ENCODE data around the gene TNFRSF21. TPM values are rescaled to one million over a fixed set of nuclear protein-coding genes. Genes with fewer than 3 reads are reported as not detected.

Gene TNFRSF21
- total RNA-seq, 2 donors from 2014 or later, result 24.6 to 26.0 TPM

GRCh38 chr6:47195011-47195650, 114.6 kb downstream of the TNFRSF21 start:
- Histone ChIP-seq H3K27me3 (no peaks in the 10 kb centered on the region), H3K4me3 (no peak overlapping the region), H3K4me1 (no peaks in the 10 kb centered on the region), H3K9me3 (no peaks in the 10 kb centered on the region), H3K27ac (no peak overlapping the region), H3K36me3 (replicated peaks in 1 of 2; ENCODE audit: insufficient read depth in 1 of 2, low read depth in 2 of 2) (no peaks in the 10 kb centered on the region)
- 77 to 88% methylated on average over 4 of the region's 4 CpGs for WGBS, 2 donors
- ATAC-seq (no peak), DNase-seq (peak in 1 of 4 donors; percentile 21)
- TF ChIP-seq POLR2A (IDR thresholded peaks at IDR 0.05) (no peak), CTCF (IDR thresholded peaks at IDR 0.05) (no peak)
- intact Hi-C loops (cut with DNase I), result no loop called here

GRCh38 chr6:47188588-47189021, 121.1 kb downstream of the TNFRSF21 start:
- TF ChIP-seq POLR2A (IDR thresholded peaks at IDR 0.05), result no peak
- TF ChIP-seq CTCF (IDR thresholded peaks at IDR 0.05), result peak in 1 of 7 experiments; percentile 15
- no peak overlapping the region for H3K4me3 ChIP-seq
- H3K27me3 ChIP-seq, result no peaks in the 10 kb centered on the region
- intact Hi-C loops (cut with DNase I), result no loop called here
- H3K27ac ChIP-seq, result peak overlapping the region in 2 of 4 donors; percentile 46 to 51
- H3K9me3 ChIP-seq, result no peaks in the 10 kb centered on the region
- H3K36me3 ChIP-seq (replicated peaks in 1 of 2; ENCODE audit: insufficient read depth in 1 of 2, low read depth in 2 of 2), result no peaks in the 10 kb centered on the region
- peak; percentile 24 to 72 (median 44) for DNase-seq
- ATAC-seq, result peak; percentile 91
- 64 to 67% methylated on average over 1 of the region's 1 CpG for WGBS, 2 donors
- H3K4me1 ChIP-seq, result peaks cover 6% of the 10 kb centered on the region

- no peaks in the 10 kb centered on the region for H3K36me3 ChIP-seq (replicated peaks in 1 of 2; ENCODE audit: insufficient read depth in 1 of 2, low read depth in 2 of 2)
- peak overlapping the region in 3 of 4 donors; percentile 32 to 53 (median 51) for H3K27ac ChIP-seq
- no peaks in the 10 kb centered on the region for H3K9me3 ChIP-seq
- DNase-seq (no peak), ATAC-seq (no peak)
- intact Hi-C loops (cut with DNase I), result no loop called here
- peaks cover 7% of the 10 kb centered on the region for H3K4me1 ChIP-seq
- 81 to 86% methylated on average over 5 of the region's 5 CpGs for WGBS, 2 donors
- H3K4me3 ChIP-seq, result no peak overlapping the region
- no peaks in the 10 kb centered on the region for H3K27me3 ChIP-seq
- no peak for TF ChIP-seq CTCF (IDR thresholded peaks at IDR 0.05)
- no peak for TF ChIP-seq POLR2A (IDR thresholded peaks at IDR 0.05)
Measured at GRCh38 chr6:47187893-47188587, 121.7 kb downstream of the TNFRSF21 start.

DNA sequence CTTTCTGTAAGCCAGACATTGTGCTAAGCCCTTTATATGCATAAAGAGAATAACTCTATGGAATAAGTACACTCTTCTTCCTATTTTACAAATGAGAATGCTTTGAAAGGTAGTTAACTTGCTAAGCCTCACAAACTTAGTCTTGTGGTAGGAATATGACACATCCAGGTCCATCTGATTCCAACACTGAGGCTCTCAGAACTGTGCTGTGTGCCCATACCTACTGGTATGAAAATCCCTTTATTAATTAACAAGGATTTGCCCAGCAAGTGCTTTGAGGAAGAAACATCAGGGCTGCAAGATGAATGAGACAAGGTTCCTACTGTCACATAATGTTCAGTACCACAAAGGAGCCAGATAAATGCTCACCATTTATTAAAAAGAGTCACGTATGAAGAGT, 122.6 kb downstream of the TNFRSF21 start:
- H3K27me3 ChIP-seq, result no peaks in the 10 kb centered on the region
- H3K27ac ChIP-seq, result no peak overlapping the region
- H3K4me1 ChIP-seq, result peaks cover 16% of the 10 kb centered on the region
- 55 to 77% methylated on average over 1 of the region's 1 CpG for WGBS, 2 donors
- intact Hi-C loops (cut with DNase I), result no loop called here
- ATAC-seq, result no peak
- TF ChIP-seq POLR2A (IDR thresholded peaks at IDR 0.05) (no peak), CTCF (IDR thresholded peaks at IDR 0.05) (no peak)
- H3K4me3 ChIP-seq, result no peak overlapping the region
- H3K36me3 ChIP-seq (replicated peaks in 1 of 2; ENCODE audit: insufficient read depth in 1 of 2, low read depth in 2 of 2), result no peaks in the 10 kb centered on the region
- no peak for DNase-seq
- no peaks in the 10 kb centered on the region for H3K9me3 ChIP-seq

Data from body of pancreas (tissue), 4 donors.